Fibroblast of skin of abdomen (primary cell): Measurements from ENCODE around the gene EIF1.

ENCODE experiments used
- DNase-seq: peaks from one replicate; pipeline ENCODE4 v3.0.0-alpha.2; 2013

EIF1 gene

GRCh38 chr17:41702712-41703111, 14.0 kb downstream of the EIF1 start:
- DNase-seq: no peak

- DNase-seq: peak; percentile 50
Observed at GRCh38 chr17:41705271-41705991, 16.7 kb downstream of the EIF1 start.

GRCh38 chr17:41707803-41708669, 19.4 kb downstream of the EIF1 start:
- no peak for DNase-seq

GRCh38 chr17:41710472-41711090, 21.9 kb downstream of the EIF1 start:
- peak; percentile 63 for DNase-seq

- DNase-seq: no peak
Observed at GRCh38 chr17:41711669-41712400, 23.1 kb downstream of the EIF1 start, which contains the start of gene GAST. Gene GAST (plus strand): TSS chr17:41712331. CDS start chr17:41715437, 3,106 bp downstream.

GRCh38 chr17:41717408-41718286, 29.0 kb downstream of the EIF1 start:
- no peak for DNase-seq

GRCh38 chr17:41718287-41718645, 29.6 kb downstream of the EIF1 start:
- no peak for DNase-seq

GRCh38 chr17:41722231-41722630, 33.5 kb downstream of the EIF1 start:
- DNase-seq: no peak

- no peak for DNase-seq
Observed at GRCh38 chr17:41723801-41724475, 35.3 kb downstream of the EIF1 start.

GRCh38 chr17:41724476-41725050, 35.9 kb downstream of the EIF1 start:
- no peak for DNase-seq

GRCh38 chr17:41725134-41725533, 36.4 kb downstream of the EIF1 start:
- DNase-seq: no peak

- no peak for DNase-seq
Observed at GRCh38 chr17:41728056-41728455, 39.4 kb downstream of the EIF1 start.

- DNase-seq: no peak
Observed at GRCh38 chr17:41730479-41730878, 41.8 kb downstream of the EIF1 start.

GRCh38 chr17:41731836-41732235, 43.2 kb downstream of the EIF1 start:
- no peak for DNase-seq

- no peak for DNase-seq
Observed at GRCh38 chr17:41733348-41734138, 44.9 kb downstream of the EIF1 start.

- peak; percentile 5 for DNase-seq
Observed at GRCh38 chr17:41734139-41734948, 45.7 kb downstream of the EIF1 start, which contains the start of gene HAP1. Gene HAP1 (minus strand): TSS chr17:41734643. CDS start chr17:41734634, 9 bp downstream.

- DNase-seq: no peak
Observed at GRCh38 chr17:41734949-41735313, 46.2 kb downstream of the EIF1 start.

- DNase-seq: no peak
Observed at GRCh38 chr17:41735744-41736143, 47.1 kb downstream of the EIF1 start.
